Kidney capillary endothelial cell (primary cell): Measurements from ENCODE around the gene COL6A5.
"Not testable (repeated sequence)": the region's sequence is repeated elsewhere in the genome, so short reads cannot be mapped to it uniquely, and the experiment has no call there.

ENCODE experiments used
- DNase-seq: peaks from one replicate; pipeline ENCODE4 v3.0.0-alpha.2; 2018; ENCODE audit warnings: low spot score

COL6A5 gene, protein sequence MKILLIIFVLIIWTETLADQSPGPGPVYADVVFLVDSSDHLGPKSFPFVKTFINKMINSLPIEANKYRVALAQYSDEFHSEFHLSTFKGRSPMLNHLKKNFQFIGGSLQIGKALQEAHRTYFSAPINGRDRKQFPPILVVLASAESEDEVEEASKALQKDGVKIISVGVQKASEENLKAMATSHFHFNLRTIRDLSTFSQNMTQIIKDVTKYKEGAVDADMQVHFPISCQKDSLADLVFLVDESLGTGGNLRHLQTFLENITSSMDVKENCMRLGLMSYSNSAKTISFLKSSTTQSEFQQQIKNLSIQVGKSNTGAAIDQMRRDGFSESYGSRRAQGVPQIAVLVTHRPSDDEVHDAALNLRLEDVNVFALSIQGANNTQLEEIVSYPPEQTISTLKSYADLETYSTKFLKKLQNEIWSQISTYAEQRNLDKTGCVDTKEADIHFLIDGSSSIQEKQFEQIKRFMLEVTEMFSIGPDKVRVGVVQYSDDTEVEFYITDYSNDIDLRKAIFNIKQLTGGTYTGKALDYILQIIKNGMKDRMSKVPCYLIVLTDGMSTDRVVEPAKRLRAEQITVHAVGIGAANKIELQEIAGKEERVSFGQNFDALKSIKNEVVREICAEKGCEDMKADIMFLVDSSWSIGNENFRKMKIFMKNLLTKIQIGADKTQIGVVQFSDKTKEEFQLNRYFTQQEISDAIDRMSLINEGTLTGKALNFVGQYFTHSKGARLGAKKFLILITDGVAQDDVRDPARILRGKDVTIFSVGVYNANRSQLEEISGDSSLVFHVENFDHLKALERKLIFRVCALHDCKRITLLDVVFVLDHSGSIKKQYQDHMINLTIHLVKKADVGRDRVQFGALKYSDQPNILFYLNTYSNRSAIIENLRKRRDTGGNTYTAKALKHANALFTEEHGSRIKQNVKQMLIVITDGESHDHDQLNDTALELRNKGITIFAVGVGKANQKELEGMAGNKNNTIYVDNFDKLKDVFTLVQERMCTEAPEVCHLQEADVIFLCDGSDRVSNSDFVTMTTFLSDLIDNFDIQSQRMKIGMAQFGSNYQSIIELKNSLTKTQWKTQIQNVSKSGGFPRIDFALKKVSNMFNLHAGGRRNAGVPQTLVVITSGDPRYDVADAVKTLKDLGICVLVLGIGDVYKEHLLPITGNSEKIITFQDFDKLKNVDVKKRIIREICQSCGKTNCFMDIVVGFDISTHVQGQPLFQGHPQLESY (N-terminal part only)

DNA sequence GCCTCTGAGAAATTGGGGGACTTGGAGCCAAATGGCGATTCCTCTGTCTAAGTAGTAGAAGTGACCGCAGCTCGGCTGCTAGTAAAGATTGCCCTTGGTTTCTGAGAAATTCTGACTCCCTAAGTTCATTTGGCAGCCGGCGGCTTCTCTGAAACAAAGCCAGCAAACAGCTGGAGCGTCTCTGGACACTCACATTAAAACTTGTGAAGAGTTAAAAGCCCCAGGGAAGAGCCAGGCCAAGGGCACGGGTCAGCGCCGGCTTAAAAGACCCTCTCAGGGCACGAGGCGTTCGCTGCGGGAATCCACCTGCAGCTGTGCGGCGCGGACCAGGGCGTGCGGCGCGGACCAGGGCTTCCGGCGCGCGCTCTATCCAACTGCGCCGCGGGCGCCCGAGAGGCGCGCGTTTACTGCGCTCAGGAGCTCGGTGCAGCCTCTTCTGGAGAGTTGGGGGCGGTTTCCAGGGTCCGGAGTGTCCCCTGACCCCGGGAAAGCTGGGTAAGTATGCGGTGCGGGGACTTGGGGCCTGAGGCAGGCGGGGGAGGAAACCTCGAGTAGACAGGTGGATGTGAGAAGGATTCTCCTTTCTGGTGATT lies at the start of gene COL6A5:
Gene COL6A5 (plus strand): TSS at position 186 of the 593 bp plus-strand sequence. CDS start 27,967 bp downstream, outside the sequence.
- DNase-seq = no peak

GRCh38 chr3:130299531-130299930 lies 45.9 kb upstream of the COL6A5 start:
- no peak for DNase-seq

DNA sequence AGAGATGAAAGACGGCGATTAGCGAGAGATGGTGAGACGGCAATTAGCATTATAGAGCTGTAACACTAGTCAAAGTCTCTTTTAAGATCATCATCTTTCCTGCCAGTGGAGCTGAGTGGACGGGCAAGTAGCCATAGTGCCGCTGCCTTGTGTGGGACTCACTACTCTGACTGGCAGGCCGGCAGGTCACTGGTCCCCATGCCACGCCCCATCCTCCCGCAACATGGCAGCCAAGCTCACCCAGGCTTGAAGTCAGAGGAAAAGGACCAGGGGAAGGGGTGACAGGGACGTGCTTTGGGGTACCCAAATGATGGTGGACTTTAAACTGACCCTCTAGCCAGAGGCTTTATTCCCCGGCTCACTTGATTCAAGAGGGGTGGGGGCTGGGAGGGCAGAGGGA lies 44.6 kb upstream of the COL6A5 start:
- DNase-seq = no peak

- DNase-seq = no peak
Observed at GRCh38 chr3:130310109-130310508, 35.4 kb upstream of the COL6A5 start.

GRCh38 chr3:130312374-130312773 lies 33.1 kb upstream of the COL6A5 start:
- DNase-seq = no peak

DNA sequence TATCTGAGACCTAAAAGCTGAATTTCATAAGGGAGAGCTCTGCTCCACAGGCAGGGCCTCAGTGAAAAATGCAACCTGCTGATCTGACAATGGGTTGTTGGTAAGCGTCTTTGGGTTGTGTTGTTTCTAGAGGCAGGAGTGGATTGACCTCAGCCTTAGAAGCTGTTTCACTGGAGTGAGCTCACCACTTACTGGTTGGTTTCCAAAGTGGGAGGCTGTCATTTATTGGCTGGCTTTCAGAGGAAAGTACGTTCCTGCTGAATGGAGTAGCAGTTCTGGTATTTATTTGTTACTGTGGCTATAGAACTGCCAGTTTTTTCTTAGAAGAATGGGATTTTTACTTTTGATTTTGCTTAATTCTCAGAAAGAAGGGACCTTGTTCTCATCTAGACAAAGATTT lies 29.3 kb upstream of the COL6A5 start:
- no peak for DNase-seq

- DNase-seq = no peak
Observed at GRCh38 chr3:130323503-130323902, 22.0 kb upstream of the COL6A5 start.

GRCh38 chr3:130340766-130341165 lies 4.7 kb upstream of the COL6A5 start:
- DNase-seq = no peak

GRCh38 chr3:130341388-130341787 lies 4.1 kb upstream of the COL6A5 start:
- DNase-seq = no peak

- DNase-seq = no peak
Observed at GRCh38 chr3:130341882-130342281, 3.6 kb upstream of the COL6A5 start.

GRCh38 chr3:130342821-130343661 lies 2.4 kb upstream of the COL6A5 start:
- DNase-seq = no peak

- not testable (repeated sequence) for DNase-seq
Observed at GRCh38 chr3:130348258-130348657, 2.8 kb downstream of the COL6A5 start.

GRCh38 chr3:130354430-130354829 lies 9.0 kb downstream of the COL6A5 start:
- DNase-seq = no peak

DNA sequence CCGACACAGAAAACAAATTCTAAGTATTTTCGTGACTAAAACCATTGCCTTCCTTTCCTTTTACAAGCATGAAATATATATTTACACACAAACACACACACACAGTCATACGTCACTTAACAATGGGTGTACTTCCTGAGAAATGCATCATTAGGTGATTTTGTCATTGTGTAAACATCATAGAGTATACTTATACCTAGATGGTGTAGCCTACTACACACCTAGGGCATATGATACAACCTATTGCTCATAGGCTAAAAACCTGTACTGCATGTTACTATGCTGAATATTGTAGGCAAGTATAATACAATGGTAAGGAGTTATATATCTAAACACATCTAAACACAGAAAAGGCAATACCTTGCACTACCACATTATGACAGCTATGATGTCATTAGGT lies 28.6 kb downstream of the COL6A5 start:
- no peak for DNase-seq

GRCh38 chr3:130374908-130375307 lies 29.4 kb downstream of the COL6A5 start:
- no peak for DNase-seq

DNA sequence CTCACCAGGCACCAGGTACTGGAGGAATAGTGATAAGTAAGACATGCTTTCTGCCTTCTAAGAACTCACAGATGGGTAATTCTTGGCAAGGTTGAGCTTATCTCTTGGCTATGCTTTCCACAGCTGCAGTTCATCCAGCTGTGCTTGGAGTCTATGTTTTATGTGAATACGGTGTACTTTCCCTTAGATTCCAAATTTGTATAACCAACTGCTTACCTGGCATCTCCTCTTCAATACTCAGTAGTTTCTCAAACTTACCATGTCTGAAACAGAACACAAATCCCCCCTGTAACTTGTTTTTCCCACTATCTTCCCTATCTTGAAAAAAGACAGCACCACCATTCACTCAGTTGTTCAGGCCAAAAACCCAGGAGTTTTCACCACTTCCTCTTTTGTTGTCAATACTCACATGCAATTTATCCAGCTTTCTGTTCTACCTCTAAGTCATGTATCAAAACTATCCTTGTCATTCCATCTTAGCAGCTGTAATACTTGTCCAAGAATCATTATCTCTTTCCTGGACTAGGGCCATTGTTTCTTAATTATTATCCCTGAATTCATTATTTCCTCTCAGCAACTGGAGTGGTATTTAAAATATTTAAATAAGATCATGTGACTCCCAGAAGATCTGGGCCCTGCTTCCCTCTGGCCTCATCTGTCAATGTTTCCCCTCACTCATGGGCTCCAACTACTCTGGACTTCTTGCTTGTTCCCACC lies 32.6 kb downstream of the COL6A5 start:
- DNase-seq = no peak

- no peak for DNase-seq
Observed at GRCh38 chr3:130378677-130379191, 33.3 kb downstream of the COL6A5 start.

GRCh38 chr3:130379274-130379673 lies 33.8 kb downstream of the COL6A5 start:
- DNase-seq = no peak

DNA sequence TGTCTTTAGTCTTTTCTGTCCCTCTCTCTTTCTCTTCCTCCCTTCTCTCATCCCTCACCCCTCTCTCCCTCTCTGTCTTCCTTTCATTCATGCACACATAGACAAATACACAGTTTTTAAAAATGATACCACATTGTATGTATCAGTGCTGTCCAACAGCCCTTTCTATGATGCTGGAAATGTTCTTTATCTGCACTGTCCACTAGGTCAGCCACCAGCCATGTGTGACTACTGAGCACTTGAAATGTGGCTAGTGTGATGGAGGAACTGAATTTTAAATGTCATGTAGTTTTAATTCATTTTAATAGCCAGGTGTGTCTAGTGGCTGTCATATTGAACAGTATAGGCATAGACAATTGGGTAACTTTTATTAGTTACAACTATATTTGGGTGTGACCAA lies 34.9 kb downstream of the COL6A5 start:
- DNase-seq = no peak

GRCh38 chr3:130383424-130383823 lies 38.0 kb downstream of the COL6A5 start:
- no peak for DNase-seq
